Measurements from ENCODE around the gene TPRKB.
"Not testable (repeated sequence)": the region's sequence is repeated elsewhere in the genome, so short reads cannot be mapped to it uniquely, and the experiment has no call there.

The TPRKB gene

GRCh38 chr2:73736855-73737779 lies at the start of gene TPRKB:
TSS of gene TPRKB (minus strand) at chr2:73737345. CDS start at chr2:73734569, 2,776 bp downstream.
- in situ Hi-C loops (cut with MboI; ENCODE audit: low pct_unique_long_range_greater_than_20kb, low sequenced_read_pairs, unreplicated experiment) = no loop called here
- TF ChIP-seq CTCF (IDR thresholded peaks at IDR 0.05; ENCODE audit: extremely low read depth, insufficient read depth, missing control alignments) = no peak
- DNase-seq (ENCODE audit: low spot score) = peak; percentile 96

- DNase-seq (ENCODE audit: low spot score); in situ Hi-C loops (cut with MboI; ENCODE audit: low pct_unique_long_range_greater_than_20kb, low sequenced_read_pairs, unreplicated experiment): not testable (repeated sequence)
Measured at GRCh38 chr2:73783883-73784282, 46.7 kb upstream of the TPRKB start, which contains the start of gene C2orf78. TSS of gene C2orf78 (plus strand) at chr2:73784183. CDS start at chr2:73784310, 127 bp downstream.

GRCh38 chr2:73783402-73783801 lies 46.3 kb upstream of the TPRKB start:
- in situ Hi-C loops (cut with MboI; ENCODE audit: low pct_unique_long_range_greater_than_20kb, low sequenced_read_pairs, unreplicated experiment); DNase-seq (ENCODE audit: low spot score): not testable (repeated sequence)

GRCh38 chr2:73780237-73780582 lies 43.1 kb upstream of the TPRKB start:
- in situ Hi-C loops (cut with MboI; ENCODE audit: low pct_unique_long_range_greater_than_20kb, low sequenced_read_pairs, unreplicated experiment) = no loop called here
- no peak for DNase-seq (ENCODE audit: low spot score)
- no peak for TF ChIP-seq CTCF (IDR thresholded peaks at IDR 0.05; ENCODE audit: extremely low read depth, insufficient read depth, missing control alignments)

- TF ChIP-seq CTCF (IDR thresholded peaks at IDR 0.05; ENCODE audit: extremely low read depth, insufficient read depth, missing control alignments) = peak; percentile 86
- DNase-seq (ENCODE audit: low spot score) = peak; percentile 93
- in situ Hi-C loops (cut with MboI; ENCODE audit: low pct_unique_long_range_greater_than_20kb, low sequenced_read_pairs, unreplicated experiment) = no loop called here
Measured at GRCh38 chr2:73779467-73780236, 42.5 kb upstream of the TPRKB start, which contains the start of gene DUSP11. TSS of gene DUSP11 (minus strand) at chr2:73780103. CDS start at chr2:73779974, 129 bp downstream.

GRCh38 chr2:73778867-73779466 lies 41.8 kb upstream of the TPRKB start:
- DNase-seq (ENCODE audit: low spot score); in situ Hi-C loops (cut with MboI; ENCODE audit: low pct_unique_long_range_greater_than_20kb, low sequenced_read_pairs, unreplicated experiment): not testable (repeated sequence)

- in situ Hi-C loops (cut with MboI; ENCODE audit: low pct_unique_long_range_greater_than_20kb, low sequenced_read_pairs, unreplicated experiment) = no loop called here
- no peak for TF ChIP-seq CTCF (IDR thresholded peaks at IDR 0.05; ENCODE audit: extremely low read depth, insufficient read depth, missing control alignments)
- no peak for DNase-seq (ENCODE audit: low spot score)
Measured at GRCh38 chr2:73776869-73777519, 39.8 kb upstream of the TPRKB start.
